WTC11 (cell line): ENCODE measurements around the gene NOX5.

ENCODE experiments used
- CREB1 ChIP-seq: sonication (generic); formaldehyde crosslinking; IDR thresholded peaks from 2 replicates; pipeline ENCODE4 v1.8.0; 2023; ENCODE audit warnings: mild to moderate bottlenecking, missing genetic modification reagents
- ETV6 ChIP-seq: sonication (generic); formaldehyde crosslinking; IDR thresholded peaks from 2 replicates; pipeline ENCODE4 v1.8.1; 2022; ENCODE audit warnings: mild to moderate bottlenecking, missing genetic modification reagents
- FOXJ3 ChIP-seq: sonication (generic); formaldehyde crosslinking; IDR thresholded peaks from 2 replicates; pipeline ENCODE4 v1.9.0; 2021; ENCODE audit warnings: missing genetic modification reagents, mild to moderate bottlenecking, borderline replicate concordance
- FOXK1 ChIP-seq: sonication (generic); formaldehyde crosslinking; IDR thresholded peaks from 2 replicates; pipeline ENCODE4 v1.8.0; 2022; ENCODE audit warnings: mild to moderate bottlenecking, moderate library complexity, missing genetic modification reagents
- OVOL2 ChIP-seq: fragments of 250-450 bp; sonication (Bioruptor Pico); IDR thresholded peaks from 2 replicates; pipeline ENCODE4 v1.9.0; 2021; ENCODE audit warnings: mild to moderate bottlenecking, borderline replicate concordance
- RELA ChIP-seq: sonication (generic); formaldehyde crosslinking; IDR thresholded peaks from 2 replicates; pipeline ENCODE4 v1.8.1; 2022; ENCODE audit warnings: missing genetic modification reagents, mild to moderate bottlenecking, borderline replicate concordance
- TP53 ChIP-seq: sonication (generic); formaldehyde crosslinking; IDR thresholded peaks from 2 replicates; pipeline ENCODE4 v1.8.1; 2023; ENCODE audit warnings: mild to moderate bottlenecking, missing genetic modification reagents
- ZNF232 ChIP-seq: sonication (generic); formaldehyde crosslinking; IDR thresholded peaks from 2 replicates; pipeline ENCODE4 v1.8.0; 2022; ENCODE audit warnings: mild to moderate bottlenecking, missing genetic modification reagents
- TF ChIP-seq, protein P1 (sequence below): fragments of 200-600 bp; IDR thresholded peaks from 2 replicates; pipeline ENCODE4 v1.8.0; 2022; ENCODE audit warnings: antibody characterized with exemption
- TF ChIP-seq, protein P2 (sequence below): sonication (generic); formaldehyde crosslinking; IDR thresholded peaks from 2 replicates; pipeline ENCODE4 v1.8.1; 2022; ENCODE audit warnings: mild to moderate bottlenecking, moderate library complexity, missing genetic modification reagents
- TF ChIP-seq, protein P3 (sequence below): sonication (generic); formaldehyde crosslinking; IDR thresholded peaks from 2 replicates; pipeline ENCODE4 v1.8.1; 2022; ENCODE audit warnings: missing genetic modification reagents, borderline replicate concordance

GRCh38 chr15:69094124-69094921, 79.8 kb downstream of the NOX5 start:
- TF ChIP-seq OVOL2 (CRISPR knock-in tag) (no peak), ETV6 (CRISPR knock-in tag) (no peak), RELA (CRISPR knock-in tag) (no peak), CREB1 (no peak), ZNF232 (CRISPR knock-in tag) (no peak), FOXK1 (CRISPR knock-in tag) (no peak), TP53 (CRISPR knock-in tag) (no peak), FOXJ3 (no peak)
- TF ChIP-seq, protein P1, sequence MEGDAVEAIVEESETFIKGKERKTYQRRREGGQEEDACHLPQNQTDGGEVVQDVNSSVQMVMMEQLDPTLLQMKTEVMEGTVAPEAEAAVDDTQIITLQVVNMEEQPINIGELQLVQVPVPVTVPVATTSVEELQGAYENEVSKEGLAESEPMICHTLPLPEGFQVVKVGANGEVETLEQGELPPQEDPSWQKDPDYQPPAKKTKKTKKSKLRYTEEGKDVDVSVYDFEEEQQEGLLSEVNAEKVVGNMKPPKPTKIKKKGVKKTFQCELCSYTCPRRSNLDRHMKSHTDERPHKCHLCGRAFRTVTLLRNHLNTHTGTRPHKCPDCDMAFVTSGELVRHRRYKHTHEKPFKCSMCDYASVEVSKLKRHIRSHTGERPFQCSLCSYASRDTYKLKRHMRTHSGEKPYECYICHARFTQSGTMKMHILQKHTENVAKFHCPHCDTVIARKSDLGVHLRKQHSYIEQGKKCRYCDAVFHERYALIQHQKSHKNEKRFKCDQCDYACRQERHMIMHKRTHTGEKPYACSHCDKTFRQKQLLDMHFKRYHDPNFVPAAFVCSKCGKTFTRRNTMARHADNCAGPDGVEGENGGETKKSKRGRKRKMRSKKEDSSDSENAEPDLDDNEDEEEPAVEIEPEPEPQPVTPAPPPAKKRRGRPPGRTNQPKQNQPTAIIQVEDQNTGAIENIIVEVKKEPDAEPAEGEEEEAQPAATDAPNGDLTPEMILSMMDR = no peak
- TF ChIP-seq, protein P2, sequence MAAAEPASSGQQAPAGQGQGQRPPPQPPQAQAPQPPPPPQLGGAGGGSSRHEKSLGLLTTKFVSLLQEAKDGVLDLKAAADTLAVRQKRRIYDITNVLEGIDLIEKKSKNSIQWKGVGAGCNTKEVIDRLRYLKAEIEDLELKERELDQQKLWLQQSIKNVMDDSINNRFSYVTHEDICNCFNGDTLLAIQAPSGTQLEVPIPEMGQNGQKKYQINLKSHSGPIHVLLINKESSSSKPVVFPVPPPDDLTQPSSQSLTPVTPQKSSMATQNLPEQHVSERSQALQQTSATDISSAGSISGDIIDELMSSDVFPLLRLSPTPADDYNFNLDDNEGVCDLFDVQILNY (CRISPR knock-in tag) = no peak
- TF ChIP-seq, protein P3, sequence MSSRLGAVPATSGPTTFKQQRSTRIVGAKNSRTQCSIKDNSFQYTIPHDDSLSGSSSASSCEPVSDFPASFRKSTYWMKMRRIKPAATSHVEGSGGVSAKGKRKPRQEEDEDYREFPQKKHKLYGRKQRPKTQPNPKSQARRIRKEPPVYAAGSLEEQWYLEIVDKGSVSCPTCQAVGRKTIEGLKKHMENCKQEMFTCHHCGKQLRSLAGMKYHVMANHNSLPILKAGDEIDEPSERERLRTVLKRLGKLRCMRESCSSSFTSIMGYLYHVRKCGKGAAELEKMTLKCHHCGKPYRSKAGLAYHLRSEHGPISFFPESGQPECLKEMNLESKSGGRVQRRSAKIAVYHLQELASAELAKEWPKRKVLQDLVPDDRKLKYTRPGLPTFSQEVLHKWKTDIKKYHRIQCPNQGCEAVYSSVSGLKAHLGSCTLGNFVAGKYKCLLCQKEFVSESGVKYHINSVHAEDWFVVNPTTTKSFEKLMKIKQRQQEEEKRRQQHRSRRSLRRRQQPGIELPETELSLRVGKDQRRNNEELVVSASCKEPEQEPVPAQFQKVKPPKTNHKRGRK = no peak
